ENCODE results near the gene RAD51C. TPM values are rescaled to one million over a fixed set of nuclear protein-coding genes. Genes with fewer than 3 reads are reported as not detected.

The RAD51C gene
- total and polyA plus RNA-seq, 9 of the 15 experiments (the other 6 are each of a cell fraction or from before 2014, with no cell fraction given): 93.9 to 341 (median 135) TPM

GRCh38 chr17:58691701-58692238, 632 bp upstream of the RAD51C start, which contains the start of gene TEX14 (continued):
- TF ChIP-seq ARID3A (IDR thresholded peaks at IDR 0.05; ENCODE audit: borderline replicate concordance, low read depth, low read length): no peak
- no peak for TF ChIP-seq ZBTB43 (CRISPR knock-in tag; IDR thresholded peaks at IDR 0.05)
- TF ChIP-seq E2F5 (CRISPR knock-in tag; IDR thresholded peaks at IDR 0.05): no peak
- peak; percentile 13 for TF ChIP-seq PRDM10 (IDR thresholded peaks at IDR 0.05; ENCODE audit: partially characterized antibody)
- peak in 1 of 2 experiments; percentile 84 for TF ChIP-seq E2F6 (IDR thresholded peaks at IDR 0.05; ENCODE audit: borderline replicate concordance in 1 of 2, extremely low read depth in 1 of 2, insufficient read depth in 1 of 2, insufficient read length in 1 of 2, low read depth in 1 of 2, low read length in 1 of 2, poor library complexity in 1 of 2, severe bottlenecking in 1 of 2)
- no peak for TF ChIP-seq MAFF (IDR thresholded peaks at IDR 0.05; ENCODE audit: low read length)
- TF ChIP-seq ATF3 (IDR thresholded peaks at IDR 0.05): no peak
- TF ChIP-seq ATF3 (CRISPR knock-in tag; conservative IDR thresholded peaks at IDR 0.05): no peak
- 0 out of 2 replicates have a peak, but pooled peaks have one; percentile 12 for TF ChIP-seq MYBL2 (IDR thresholded peaks at IDR 0.05; ENCODE audit: low read depth)
- no peak for TF ChIP-seq MYBL2 (CRISPR knock-in tag; IDR thresholded peaks at IDR 0.05; ENCODE audit: borderline replicate concordance)
- peak; percentile 91 for TF ChIP-seq ZNF740 (CRISPR knock-in tag; IDR thresholded peaks at IDR 0.05)
- peak in 1 of 2 experiments; percentile 80; a peak in 2 of 4 replicates for TF ChIP-seq ZNF740 (tag; IDR thresholded peaks at IDR 0.05)
- no peak for TF ChIP-seq SMARCC2 (IDR thresholded peaks at IDR 0.05; ENCODE audit: low read depth)
- TF ChIP-seq PYGO2 (tag; IDR thresholded peaks at IDR 0.05): no peak
- TF ChIP-seq POLR2A (conservative IDR thresholded peaks at IDR 0.05): no peak

Data from K562 (cell line).